CD4-positive, alpha-beta memory T cell (primary cell): ENCODE measurements around the gene OSGIN1. TPM values are rescaled to one million over a fixed set of nuclear protein-coding genes. Genes with fewer than 3 reads are reported as not detected.

Experiments
- CTCF ChIA-PET: fragments of 350-600 bp; sonication (Branson Sonifier 250); formaldehyde crosslinking; loops from one replicate; lab custom pipeline; 2021; ENCODE audit warnings: inconsistent platforms; ENCODE audit not compliant: partially characterized antibody; lab: Charles Lee
- POLR2A ChIA-PET: fragments of 350-600 bp; sonication (Branson Sonifier 250); formaldehyde crosslinking; loops from one replicate; lab custom pipeline; 2021; ENCODE audit not compliant: partially characterized antibody; lab: Charles Lee
- DNase-seq, 5 donors: peaks; one replicate each; pipeline versions ENCODE4 v3.0.0 to v3.0.0-alpha.2; 2020 to 2022; ENCODE audit warnings: mixed read lengths in 1 of 5
- H3K27ac ChIP-seq: one replicate; pipeline ENCODE4 v1.7.0; 2013; ENCODE audit warnings: low read depth, low read length
- H3K27me3 ChIP-seq: 2 replicates; pipeline ENCODE4 v1.7.0; 2013; ENCODE audit warnings: mild to moderate bottlenecking, low read length, moderate library complexity; ENCODE audit not compliant: insufficient read depth
- H3K36me3 ChIP-seq: 2 replicates; pipeline ENCODE4 v1.7.0; 2013; ENCODE audit warnings: mild to moderate bottlenecking, low read length, moderate library complexity; ENCODE audit not compliant: insufficient read depth
- H3K4me1 ChIP-seq: 2 replicates; pipeline ENCODE4 v1.7.0; 2013; ENCODE audit warnings: mild to moderate bottlenecking, low read length, moderate library complexity; ENCODE audit not compliant: insufficient read depth
- H3K4me3 ChIP-seq, 2 donors: one replicate each; pipeline ENCODE4 v1.7.0; 2013; ENCODE audit warnings: low read length in 2 of 2, mild to moderate bottlenecking in 1 of 2
- H3K9me3 ChIP-seq, 2 donors: one replicate each; pipeline ENCODE4 v1.7.0; 2013; ENCODE audit warnings: low read length in 2 of 2, control low read depth in 1 of 2; ENCODE audit not compliant: control insufficient read depth in 1 of 2
- H3K27ac Mint-ChIP-seq, 7 donors: one replicate each; pipeline ENCODE4 v1.8.0; 2020 to 2021; ENCODE audit warnings: mixed read lengths in 7 of 7, mild to moderate bottlenecking in 6 of 7, inconsistent platforms in 3 of 7, moderate library complexity in 3 of 7
- H3K27me3 Mint-ChIP-seq, 2 donors: one replicate each; pipeline ENCODE4 v1.8.0; 2020 to 2021; ENCODE audit warnings: mixed read lengths in 2 of 2
- H3K36me3 Mint-ChIP-seq, 2 donors: one replicate each; pipeline ENCODE4 v1.8.0; 2020 to 2021; ENCODE audit warnings: mixed read lengths in 2 of 2, inconsistent platforms in 1 of 2, mild to moderate bottlenecking in 1 of 2
- H3K4me1 Mint-ChIP-seq, 4 donors: one replicate each; pipeline ENCODE4 v1.8.0; 2020 to 2021; ENCODE audit warnings: mixed read lengths in 4 of 4, mild to moderate bottlenecking in 1 of 4
- H3K4me3 Mint-ChIP-seq, 8 donors: one replicate each; pipeline ENCODE4 v1.8.0; 2020 to 2021; ENCODE audit warnings: mixed read lengths in 8 of 8, mild to moderate bottlenecking in 7 of 8, moderate library complexity in 6 of 8, inconsistent platforms in 3 of 8
- H3K9me3 Mint-ChIP-seq, 8 donors: one replicate each; pipeline ENCODE4 v1.8.0; 2020 to 2021; ENCODE audit warnings: mixed read lengths in 8 of 8, mild to moderate bottlenecking in 5 of 8, inconsistent platforms in 3 of 8, moderate library complexity in 1 of 8
- intact Hi-C: fragments of 100-400 bp; cut with micrococcal nuclease; formaldehyde crosslinking; loops from one replicate; pipeline ENCODE4 v1.15.1; 2023
- polyA plus RNA-seq, 2 donors: library from polyadenylated mRNA; unstranded; fragments of 300-500 nt; fragmentation: Illumina TruSeq; gene quantifications; one replicate each; pipeline ENCODE4 v1.2.3, GENCODE V29; 2021
- total RNA-seq, 2 experiments: library from RNA; stranded (reverse); gene quantifications; one replicate each; pipeline ENCODE4 v1.2.3, GENCODE V29; 2021

The OSGIN1 gene
- total and polyA plus RNA-seq, 4 experiments from 2014 or later: 0.28 to 1.2 (median 1.1) TPM; not detected in 1

DNA sequence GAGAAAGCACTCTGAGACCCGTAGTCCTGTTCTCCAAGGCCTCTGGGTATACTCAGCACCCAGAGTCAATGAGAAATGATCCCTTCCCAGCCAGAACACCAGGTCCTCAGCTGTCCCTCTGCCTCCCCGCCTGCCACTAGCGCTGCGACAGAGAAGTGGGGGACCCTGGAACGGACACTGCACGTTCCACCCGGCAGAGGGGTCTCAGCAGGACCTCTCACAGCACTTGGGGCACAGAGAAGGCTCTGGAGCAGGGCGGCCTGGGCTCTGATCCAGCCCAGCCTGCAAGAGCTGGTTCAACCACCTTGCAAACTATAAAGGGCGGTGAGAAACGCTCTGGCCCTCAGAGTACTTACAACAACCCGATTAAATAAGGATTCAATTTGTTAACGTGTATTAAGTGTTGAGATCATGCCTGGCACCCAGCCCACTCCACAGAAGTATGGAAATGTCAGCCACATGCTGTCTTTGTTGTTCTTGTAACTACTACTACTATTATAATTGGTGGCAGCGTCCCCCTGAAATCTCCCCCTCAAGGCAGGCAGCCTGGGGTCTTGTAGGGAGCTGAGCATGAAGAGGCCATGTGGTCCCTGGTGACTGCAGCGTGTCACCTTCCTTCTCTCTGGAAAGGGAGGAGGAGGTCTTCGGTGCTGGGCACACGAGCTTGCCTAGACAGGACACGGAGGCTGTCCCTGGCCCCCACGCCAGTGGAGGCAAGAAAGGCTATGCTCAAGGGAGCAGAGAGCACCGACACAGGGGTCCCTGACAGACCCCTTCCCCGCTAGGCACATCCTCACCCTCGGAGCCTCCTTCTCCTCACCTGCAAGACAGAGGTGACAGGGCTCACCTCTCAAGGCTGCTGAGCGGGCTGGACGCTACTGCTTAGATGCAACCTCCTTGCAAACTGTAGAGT lies 2.4 kb downstream of the OSGIN1 start:
- Mint-ChIP-seq H3K4me3 (no peak overlapping the region), H3K27me3 (peaks cover 10 to 15% of the 10 kb centered on the region in 2 donors), H3K4me1 (peaks cover 0 to 8% (median 4%) of the 10 kb centered on the region in 4 donors), H3K36me3 (no peaks in the 10 kb centered on the region), H3K9me3 (no peaks in the 10 kb centered on the region), H3K27ac (no peak overlapping the region)
- Histone ChIP-seq H3K4me3 (no peak overlapping the region), H3K36me3 (no peaks in the 10 kb centered on the region), H3K9me3 (no peaks in the 10 kb centered on the region), H3K4me1 (peaks cover 10% of the 10 kb centered on the region), H3K27me3 (no peaks in the 10 kb centered on the region), H3K27ac (no peak overlapping the region)
- ChIA-PET POLR2A (no interaction called here), CTCF (interaction anchor here (1.3 to 1.4 kb wide), 3 partner anchors 10 to 232 kb away, joined by 3 to 5 read pairs (median 3); partner anchors contain the start of gene TAF1C)
- no peak for DNase-seq
- intact Hi-C loops: loop anchor here (1.0 kb wide), 2 partner anchors 129 to 220 kb away; no protein-coding TSS in a partner anchor

DNA sequence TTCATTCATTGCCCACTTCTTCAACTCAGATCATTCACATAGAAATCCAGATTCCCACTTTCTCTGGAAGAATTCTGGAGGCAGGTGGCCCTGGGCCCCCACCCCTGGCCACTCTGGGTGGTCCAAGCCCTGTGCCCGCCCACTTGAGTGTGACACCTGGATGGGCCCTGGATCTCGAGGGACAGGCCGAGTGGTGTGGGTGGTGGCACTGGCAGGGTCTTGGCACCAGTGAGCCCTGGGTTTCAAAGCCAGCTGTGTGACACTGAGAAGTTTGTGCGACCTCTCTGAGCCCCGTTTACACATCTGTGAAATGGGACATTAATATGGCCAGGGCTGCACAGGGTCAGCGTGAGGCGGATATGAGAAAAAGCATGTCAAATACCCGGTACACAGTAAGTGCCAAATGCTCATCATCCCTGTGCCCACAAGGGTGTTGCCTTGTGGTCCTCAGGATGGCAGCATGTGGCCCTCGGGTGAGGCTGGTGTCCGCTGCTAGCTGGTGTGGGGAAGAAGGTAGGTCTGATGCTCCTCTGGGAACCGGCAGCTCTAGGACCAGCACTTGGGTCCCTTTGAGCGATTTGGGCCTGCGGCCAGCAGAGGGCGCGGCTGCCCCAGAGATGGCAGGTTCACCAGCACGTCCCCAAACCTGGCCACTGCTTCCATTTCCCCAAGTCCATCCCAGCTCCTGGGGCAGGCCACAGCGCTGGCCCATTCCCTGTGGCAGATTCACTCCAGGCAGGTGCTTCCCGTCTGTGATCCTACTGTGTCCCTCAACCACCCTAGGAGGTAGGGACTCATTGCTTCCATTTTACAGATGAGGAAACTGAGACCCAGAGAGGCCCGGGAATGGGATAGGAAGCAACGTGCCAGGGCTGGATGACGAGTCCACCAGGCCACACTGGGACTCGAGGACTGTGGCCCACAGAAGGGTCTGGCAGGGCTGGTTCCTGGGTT lies 3.6 kb downstream of the OSGIN1 start:
- H3K36me3 Mint-ChIP-seq: no peaks in the 10 kb centered on the region
- Histone ChIP-seq H3K9me3 (no peaks in the 10 kb centered on the region), H3K4me3 (no peak overlapping the region), H3K36me3 (no peaks in the 10 kb centered on the region), H3K27me3 (no peaks in the 10 kb centered on the region), H3K4me1 (peaks cover 10% of the 10 kb centered on the region), H3K27ac (no peak overlapping the region)
- intact Hi-C loops: loop anchor here (1.0 kb wide), 2 partner anchors 130 to 219 kb away; no protein-coding TSS in a partner anchor
- H3K4me3 Mint-ChIP-seq: no peak overlapping the region
- H3K27ac Mint-ChIP-seq: no peak overlapping the region
- ChIA-PET POLR2A (no interaction called here), CTCF (interaction anchor here (1.0 to 1.7 kb wide), 7 partner anchors 9 to 230 kb away, joined by 3 to 5 read pairs (median 4); partner anchors contain the start of gene TAF1C)
- peak; percentile 46 to 61 (median 57) for DNase-seq
- peaks cover 0 to 8% (median 4%) of the 10 kb centered on the region in 4 donors for H3K4me1 Mint-ChIP-seq
- H3K9me3 Mint-ChIP-seq: no peaks in the 10 kb centered on the region
- H3K27me3 Mint-ChIP-seq: peaks cover 10 to 15% of the 10 kb centered on the region in 2 donors

DNA sequence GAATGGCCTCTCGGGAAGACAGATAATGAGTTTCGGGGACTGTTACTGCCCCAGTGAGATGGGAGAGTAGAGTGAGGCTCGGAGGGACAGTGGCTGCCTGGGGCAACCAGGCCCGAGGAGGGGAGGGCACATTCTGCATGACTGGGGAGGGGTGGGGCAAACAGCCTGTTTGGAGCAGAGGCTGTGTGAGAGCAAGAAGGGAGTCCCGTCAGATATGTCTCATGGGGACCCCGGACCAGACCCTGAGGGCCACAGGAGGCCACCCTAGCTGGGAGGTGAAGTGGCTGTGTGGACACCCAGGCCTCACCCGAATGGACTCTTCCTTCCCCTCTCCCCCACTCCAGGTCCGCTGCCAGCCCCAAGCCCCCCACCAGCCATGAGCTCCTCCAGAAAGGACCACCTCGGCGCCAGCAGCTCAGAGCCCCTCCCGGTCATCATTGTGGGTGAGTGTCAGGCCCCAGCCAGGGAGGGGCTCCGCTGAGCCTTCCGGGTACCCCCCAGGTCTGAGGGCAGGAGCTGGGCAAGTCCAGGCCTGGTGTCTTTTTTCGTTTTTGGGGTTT lies 4.3 kb downstream of the OSGIN1 start:
- ChIA-PET POLR2A (no interaction called here), CTCF (interaction anchor here (0.7 to 1.7 kb wide), 7 partner anchors 27 to 291 kb away, joined by 3 to 5 read pairs (median 4); no protein-coding TSS in a partner anchor)
- no peaks in the 10 kb centered on the region for H3K9me3 ChIP-seq
- no peak overlapping the region for H3K4me3 ChIP-seq
- no peaks in the 10 kb centered on the region for H3K27me3 ChIP-seq
- no peak overlapping the region for H3K27ac ChIP-seq
- no peak for DNase-seq
- no peaks in the 10 kb centered on the region for H3K36me3 ChIP-seq
- H3K27me3 Mint-ChIP-seq: peaks cover 10 to 15% of the 10 kb centered on the region in 2 donors
- H3K4me1 Mint-ChIP-seq: peaks cover 0 to 8% (median 4%) of the 10 kb centered on the region in 4 donors
- intact Hi-C loops: no loop called here
- H3K36me3 Mint-ChIP-seq: no peaks in the 10 kb centered on the region
- no peak overlapping the region for H3K4me3 Mint-ChIP-seq
- no peaks in the 10 kb centered on the region for H3K9me3 Mint-ChIP-seq
- H3K27ac Mint-ChIP-seq: no peak overlapping the region
- H3K4me1 ChIP-seq: peaks cover 10% of the 10 kb centered on the region

DNA sequence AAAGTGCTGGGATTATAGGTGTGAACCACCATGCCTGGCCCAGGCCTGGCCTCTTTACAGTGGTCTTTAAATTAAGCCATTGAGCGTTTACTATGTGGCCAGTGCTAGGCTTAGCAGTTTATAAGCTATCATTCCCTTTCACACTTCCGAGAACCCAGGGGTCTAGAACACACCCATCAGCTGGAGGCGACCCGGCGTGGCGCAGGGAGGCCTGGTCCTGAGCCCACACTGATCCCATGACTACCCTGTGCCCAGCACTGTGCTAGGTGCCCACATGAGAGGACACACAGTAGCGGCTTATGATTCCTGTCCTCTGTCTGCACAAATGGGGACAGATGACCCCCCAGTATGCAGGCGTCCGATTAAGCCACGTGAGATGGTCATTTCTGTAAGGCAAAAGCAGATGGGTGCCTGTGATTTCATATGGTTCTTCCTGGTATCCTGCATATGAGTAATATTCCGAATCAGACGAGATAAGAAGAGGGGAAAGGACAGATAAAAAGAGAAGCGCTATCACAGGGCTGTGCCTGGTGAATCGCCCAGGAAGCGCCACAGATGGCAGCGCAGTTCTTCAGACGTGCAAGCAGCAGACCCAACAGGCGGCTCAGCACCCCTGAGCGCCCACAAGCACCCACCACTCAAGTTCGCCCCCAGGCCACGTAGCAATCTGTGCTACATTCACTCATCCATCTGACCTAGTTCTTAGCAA lies 5.3 kb downstream of the OSGIN1 start:
- Mint-ChIP-seq H3K9me3 (no peaks in the 10 kb centered on the region), H3K4me3 (no peak overlapping the region), H3K36me3 (no peaks in the 10 kb centered on the region), H3K27ac (peak overlapping the region in 1 of 7 donors; percentile 70), H3K4me1 (peaks cover 0 to 8% (median 4%) of the 10 kb centered on the region in 4 donors), H3K27me3 (peaks cover 10 to 15% of the 10 kb centered on the region in 2 donors)
- intact Hi-C loops: no loop called here
- H3K9me3 ChIP-seq: no peaks in the 10 kb centered on the region
- POLR2A ChIA-PET: no interaction called here
- H3K4me3 ChIP-seq: no peak overlapping the region
- DNase-seq: no peak
- CTCF ChIA-PET: interaction anchor here (0.7 to 1.0 kb wide), 3 partner anchors 217 to 292 kb away, joined by 3 to 4 read pairs (median 3); partner anchors contain the start of gene TAF1C
- H3K27me3 ChIP-seq: no peaks in the 10 kb centered on the region
- H3K4me1 ChIP-seq: peaks cover 7% of the 10 kb centered on the region
- no peak overlapping the region for H3K27ac ChIP-seq
- H3K36me3 ChIP-seq: no peaks in the 10 kb centered on the region

DNA sequence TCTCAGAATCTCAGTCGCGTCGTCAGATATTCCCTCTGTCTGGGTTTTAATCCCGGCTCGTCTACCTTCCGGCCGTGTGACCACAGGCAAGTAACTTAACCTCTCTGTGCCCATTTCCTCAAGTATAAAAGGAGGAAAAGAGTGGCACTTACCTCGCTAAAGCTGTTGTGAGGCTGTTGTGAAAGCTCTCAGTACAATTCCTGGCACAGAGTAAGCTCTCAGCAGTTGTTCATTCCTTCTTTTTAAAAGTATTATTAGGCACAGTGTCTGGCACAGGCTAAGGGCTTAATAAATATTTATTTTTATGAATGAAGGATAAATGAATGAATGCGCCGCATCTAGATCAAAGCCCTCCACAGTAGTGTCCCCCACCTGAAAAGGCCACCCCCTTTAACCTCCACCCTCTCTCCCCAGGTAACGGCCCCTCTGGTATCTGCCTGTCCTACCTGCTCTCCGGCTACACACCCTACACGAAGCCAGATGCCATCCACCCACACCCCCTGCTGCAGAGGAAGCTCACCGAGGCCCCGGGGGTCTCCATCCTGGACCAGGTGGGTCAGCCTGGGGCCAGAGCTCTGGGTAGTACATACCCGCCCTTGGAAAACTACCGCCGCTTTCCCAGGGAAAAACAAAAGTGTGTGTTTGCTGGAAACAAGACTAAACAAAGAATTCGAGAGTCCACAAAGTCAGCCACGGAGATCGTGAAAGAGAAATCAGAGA lies 6.0 kb downstream of the OSGIN1 start:
- CTCF ChIA-PET: interaction anchor here (0.9 kb wide), 1 partner anchor 228 kb away, joined by 3 read pairs; the partner anchor contains the start of gene TAF1C

More for the DNA sequence above, 6.0 kb downstream of the OSGIN1 start:
- no peaks in the 10 kb centered on the region for H3K36me3 Mint-ChIP-seq
- H3K36me3 ChIP-seq: no peaks in the 10 kb centered on the region
- no peak for DNase-seq
- intact Hi-C loops: no loop called here
- H3K27ac Mint-ChIP-seq: no peak overlapping the region
- peaks cover 0 to 5% (median 2%) of the 10 kb centered on the region in 4 donors for H3K4me1 Mint-ChIP-seq
- POLR2A ChIA-PET: no interaction called here
- peaks cover 8 to 14% of the 10 kb centered on the region in 2 donors for H3K27me3 Mint-ChIP-seq
- no peaks in the 10 kb centered on the region for H3K27me3 ChIP-seq
- H3K9me3 Mint-ChIP-seq: no peaks in the 10 kb centered on the region
- H3K4me3 Mint-ChIP-seq: no peak overlapping the region
- no peak overlapping the region for H3K4me3 ChIP-seq
- no peaks in the 10 kb centered on the region for H3K9me3 ChIP-seq
- H3K4me1 ChIP-seq: no peaks in the 10 kb centered on the region
- H3K27ac ChIP-seq: no peak overlapping the region
